B cell (primary cell): ENCODE data around the gene COL5A1. TPM values are rescaled to one million over a fixed set of nuclear protein-coding genes. Genes with fewer than 3 reads are reported as not detected.

Experiments used
- ATAC-seq: fragments of 200-7000 bp; cut with Tn5 transposase; one replicate; pipeline ENCODE4 v1.10.0; 2021; ENCODE audit warnings: low read depth, mild to moderate bottlenecking, moderate number of reproducible peaks, moderate library complexity
- CTCF ChIA-PET: fragments of 350-600 bp; sonication (Branson Sonifier 250); formaldehyde crosslinking; loops from one replicate; lab custom pipeline; 2021; ENCODE audit warnings: antibody characterized with exemption, inconsistent platforms; lab: Charles Lee
- POLR2A ChIA-PET: fragments of 350-600 bp; sonication (Branson Sonifier 250); formaldehyde crosslinking; loops from one replicate; lab custom pipeline; 2021; ENCODE audit warnings: antibody characterized with exemption; lab: Charles Lee
- DNase-seq: peaks from one replicate; pipeline ENCODE4 v3.0.0; 2013
- H2AFZ ChIP-seq: 2 replicates; pipeline ENCODE4 v1.6.1; 2012; ENCODE audit warnings: mild to moderate bottlenecking, low read depth, low read length; ENCODE audit not compliant: insufficient read depth, poor library complexity, severe bottlenecking
- H3K27ac ChIP-seq, 2 donors: 1 replicate in 1 of 2; 2 replicates in 1 of 2; pipeline ENCODE4 v1.5.1; 2012 to 2013; ENCODE audit warnings: low read length in 2 of 2, mild to moderate bottlenecking in 2 of 2, moderate library complexity in 1 of 2
- H3K27me3 ChIP-seq, 4 experiments: fragments of 200-600 bp in 1 of 4; sonication (generic) in 1 of 4; replicated peaks in 1 of 4; 1 replicate in 2 of 4; 2 replicates in 2 of 4; pipeline versions ENCODE4 v1.6.1 to v1.7.0; 2013 to 2016; ENCODE audit warnings: low read length in 3 of 4, mild to moderate bottlenecking in 2 of 4, mixed read lengths in 1 of 4, moderate library complexity in 1 of 4; ENCODE audit not compliant: insufficient read depth in 4 of 4, control insufficient read depth in 3 of 4; ENCODE audit errors: control extremely low read depth in 1 of 4
- H3K36me3 ChIP-seq, 2 experiments: replicated peaks in 1 of 2; 1 replicate in 1 of 2; 2 replicates in 1 of 2; pipeline versions ENCODE4 v1.6.1 to v1.7.1; 2013; ENCODE audit warnings: low read length in 1 of 2; ENCODE audit not compliant: insufficient read depth in 2 of 2, control insufficient read depth in 1 of 2; ENCODE audit errors: control extremely low read depth in 1 of 2, extremely low read depth in 1 of 2
- H3K4me1 ChIP-seq, 2 donors: fragments of 200-600 bp in 1 of 2; sonication (generic) in 1 of 2; 1 replicate in 1 of 2; 2 replicates in 1 of 2; pipeline versions ENCODE4 v1.5.1 to v1.6.1; 2013 to 2017; ENCODE audit warnings: low read length in 2 of 2; ENCODE audit not compliant: control insufficient read depth in 2 of 2, insufficient read depth in 2 of 2
- H3K4me2 ChIP-seq: replicated peaks from 2 replicates; pipeline ENCODE3; 2012; ENCODE audit warnings: mild to moderate bottlenecking, low read depth, low read length; ENCODE audit not compliant: poor library complexity, severe bottlenecking
- H3K4me3 ChIP-seq, 5 experiments: fragments of 200-600 bp in 1 of 5; sonication (generic) in 1 of 5; 1 replicate in 3 of 5; 2 replicates in 2 of 5; pipeline versions ENCODE4 v1.5.1 to v1.7.0; 2011 to 2016; ENCODE audit warnings: low read length in 4 of 5, mild to moderate bottlenecking in 4 of 5, low read depth in 2 of 5, control low read depth in 1 of 5, moderate library complexity in 1 of 5; ENCODE audit not compliant: insufficient read depth in 1 of 5; ENCODE audit errors: control extremely low read depth in 1 of 5, extremely low read depth in 1 of 5
- H3K79me2 ChIP-seq: fragments of 200-600 bp; sonication (generic); one replicate; pipeline ENCODE4 v1.6.0; 2016; ENCODE audit warnings: low read length; ENCODE audit not compliant: control insufficient read depth, insufficient read depth
- H3K9ac ChIP-seq: fragments of 200-600 bp; sonication (generic); 2 replicates; pipeline ENCODE4 v1.6.1; 2017; ENCODE audit warnings: mild to moderate bottlenecking, low read length, moderate library complexity
- H3K9me3 ChIP-seq, 3 donors: one replicate each; pipeline versions ENCODE4 v1.6.1 to v1.7.1; 2013; ENCODE audit warnings: low read length in 2 of 3; ENCODE audit not compliant: control insufficient read depth in 2 of 3, insufficient read depth in 1 of 3; ENCODE audit errors: control extremely low read depth in 1 of 3
- H4K20me1 ChIP-seq: 2 replicates; pipeline ENCODE4 v1.6.0; 2012; ENCODE audit warnings: mild to moderate bottlenecking, low read length; ENCODE audit not compliant: insufficient read depth, control insufficient read depth, poor library complexity, severe bottlenecking
- H3K27ac Mint-ChIP-seq: one replicate; pipeline ENCODE4 v1.8.0; 2021; ENCODE audit warnings: mixed read lengths
- H3K27me3 Mint-ChIP-seq: one replicate; pipeline ENCODE4 v1.8.0; 2021; ENCODE audit warnings: mixed read lengths
- H3K4me1 Mint-ChIP-seq: one replicate; pipeline ENCODE4 v1.8.0; 2021; ENCODE audit warnings: mixed read lengths
- H3K4me3 Mint-ChIP-seq: one replicate; pipeline ENCODE4 v1.8.0; 2021; ENCODE audit warnings: mixed read lengths
- H3K9me3 Mint-ChIP-seq: one replicate; pipeline ENCODE4 v1.8.0; 2022; ENCODE audit warnings: mixed read lengths; ENCODE audit not compliant: insufficient read depth
- EZH2 ChIP-seq: IDR thresholded peaks from 2 replicates; pipeline ENCODE4 v1.6.1; 2012; ENCODE audit warnings: borderline replicate concordance, low read depth, mild to moderate bottlenecking, moderate library complexity, low read length; ENCODE audit not compliant: insufficient read depth, poor library complexity, severe bottlenecking
- WGBS: methylation state at CpG from one replicate; pipeline ENCODE4 v1.1.5; 2013; ENCODE audit warnings: missing lambda C conversion rate; ENCODE audit not compliant: insufficient coverage; 5-methylcytosine and 5-hydroxymethylcytosine counted together
- intact Hi-C: fragments of 100-400 bp; cut with micrococcal nuclease; formaldehyde crosslinking; loops from one replicate; pipeline ENCODE4 v1.10.0; 2022
- polyA plus RNA-seq: library from polyadenylated mRNA; depleted of rRNA; stranded (reverse); fragments of >200 nt; gene quantifications from 2 replicates; pipeline ENCODE4 v1.2.3, GENCODE V29; 2012
- total RNA-seq, 2 donors: library from RNA; stranded (reverse); fragments of 120-200 nt in 1 of 2; gene quantifications; 1 replicate in 1 of 2; 2 replicates in 1 of 2; pipeline versions ENCODE4 v1.2.3 to v1.2.4, GENCODE V29; 2013 to 2022
- TF ChIP-seq, protein P1 (sequence below): fragments of 200-600 bp; IDR thresholded peaks from one replicate; pipeline ENCODE4 v1.8.0; 2022; ENCODE audit warnings: antibody characterized with exemption, mild to moderate bottlenecking

Gene COL5A1
- total and polyA plus RNA-seq, 2 donors (not counting 1 experiment from before 2014, with no cell fraction given), result 0.06 TPM; not detected in 1

- Histone ChIP-seq H3K79me2 (no peaks in the 10 kb centered on the region), H3K4me1 (peaks cover 5 to 12% of the 10 kb centered on the region in 2 donors), H3K9me3 (peaks cover 0 to 30% (median 0%) of the 10 kb centered on the region in 3 donors), H2AFZ (no peak overlapping the region), H3K9ac (no peak overlapping the region), H3K27me3 (no peaks in the 10 kb centered on the region), H3K27ac (no peak overlapping the region), H3K4me2 (no peak overlapping the region), H4K20me1 (no peaks in the 10 kb centered on the region), H3K36me3 (no peaks in the 10 kb centered on the region), H3K4me3 (no peak overlapping the region)
- no peak overlapping the region for H3K27ac Mint-ChIP-seq
- H3K4me3 Mint-ChIP-seq, result no peak overlapping the region
- 96% methylated on average over 26 of the region's 28 CpGs for WGBS
- peaks cover 2% of the 10 kb centered on the region for H3K9me3 Mint-ChIP-seq
- peaks cover 10% of the 10 kb centered on the region for H3K27me3 Mint-ChIP-seq
- intact Hi-C loops, result no loop called here
- DNase-seq (no peak), ATAC-seq (no peak)
- CTCF ChIA-PET, result no interaction called here
- peaks cover 10% of the 10 kb centered on the region for H3K4me1 Mint-ChIP-seq
- POLR2A ChIA-PET, result no interaction called here
- TF ChIP-seq, protein P1, sequence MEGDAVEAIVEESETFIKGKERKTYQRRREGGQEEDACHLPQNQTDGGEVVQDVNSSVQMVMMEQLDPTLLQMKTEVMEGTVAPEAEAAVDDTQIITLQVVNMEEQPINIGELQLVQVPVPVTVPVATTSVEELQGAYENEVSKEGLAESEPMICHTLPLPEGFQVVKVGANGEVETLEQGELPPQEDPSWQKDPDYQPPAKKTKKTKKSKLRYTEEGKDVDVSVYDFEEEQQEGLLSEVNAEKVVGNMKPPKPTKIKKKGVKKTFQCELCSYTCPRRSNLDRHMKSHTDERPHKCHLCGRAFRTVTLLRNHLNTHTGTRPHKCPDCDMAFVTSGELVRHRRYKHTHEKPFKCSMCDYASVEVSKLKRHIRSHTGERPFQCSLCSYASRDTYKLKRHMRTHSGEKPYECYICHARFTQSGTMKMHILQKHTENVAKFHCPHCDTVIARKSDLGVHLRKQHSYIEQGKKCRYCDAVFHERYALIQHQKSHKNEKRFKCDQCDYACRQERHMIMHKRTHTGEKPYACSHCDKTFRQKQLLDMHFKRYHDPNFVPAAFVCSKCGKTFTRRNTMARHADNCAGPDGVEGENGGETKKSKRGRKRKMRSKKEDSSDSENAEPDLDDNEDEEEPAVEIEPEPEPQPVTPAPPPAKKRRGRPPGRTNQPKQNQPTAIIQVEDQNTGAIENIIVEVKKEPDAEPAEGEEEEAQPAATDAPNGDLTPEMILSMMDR, result no peak
- no peak for TF ChIP-seq EZH2
These were observed 222.6 kb downstream of the COL5A1 start for GRCh38 chr9:134863941-134864820.

DNA sequence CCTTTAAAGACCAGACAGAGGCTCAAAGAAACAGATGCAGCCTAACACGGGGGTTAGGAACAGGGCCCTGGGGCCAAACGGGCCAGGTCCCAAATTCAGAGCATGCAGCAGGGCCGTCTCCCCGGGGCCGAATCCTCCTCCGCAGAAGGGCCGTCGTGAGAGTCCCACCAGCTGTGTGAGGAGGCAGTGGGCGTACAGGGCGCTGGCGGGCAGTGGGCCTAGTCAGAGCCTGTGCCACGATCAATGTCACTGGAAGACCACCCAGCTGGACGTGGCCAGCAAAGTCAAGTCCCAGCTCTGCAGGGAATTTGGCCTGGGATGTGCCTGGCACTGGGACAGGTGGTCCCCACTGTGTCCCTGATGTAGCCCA is 223.2 kb downstream of the COL5A1 start:
- Histone ChIP-seq H3K79me2 (no peaks in the 10 kb centered on the region), H3K9ac (no peak overlapping the region), H3K27ac (no peak overlapping the region), H4K20me1 (no peaks in the 10 kb centered on the region), H3K4me2 (no peak overlapping the region), H2AFZ (no peak overlapping the region), H3K4me3 (no peak overlapping the region), H3K4me1 (peaks cover 7 to 18% of the 10 kb centered on the region in 2 donors), H3K36me3 (no peaks in the 10 kb centered on the region), H3K9me3 (peaks cover 0 to 36% (median 0%) of the 10 kb centered on the region in 3 donors), H3K27me3 (no peaks in the 10 kb centered on the region)
- Mint-ChIP-seq H3K27ac (no peak overlapping the region), H3K9me3 (peaks cover 2% of the 10 kb centered on the region), H3K4me3 (no peak overlapping the region), H3K4me1 (peaks cover 15% of the 10 kb centered on the region), H3K27me3 (peaks cover 10% of the 10 kb centered on the region)
- CTCF ChIA-PET, result no interaction called here
- TF ChIP-seq EZH2, result no peak
- TF ChIP-seq, protein P1, result no peak
- 85% methylated on average over 13 of the region's 13 CpGs for WGBS
- intact Hi-C loops, result no loop called here
- ATAC-seq (no peak), DNase-seq (no peak)
- POLR2A ChIA-PET, result no interaction called here
